Retinal pigment epithelial cell (primary cell): ENCODE results near the gene ZNF691.

Source experiments
- DNase-seq: peaks from one replicate; pipeline ENCODE4 v3.0.0-alpha.2; 2010; ENCODE audit warnings: low read depth
- H3K4me3 ChIP-seq: 2 replicates; pipeline ENCODE4 v1.5.1; 2011; ENCODE audit warnings: mild to moderate bottlenecking, low read length, control low read depth, moderate library complexity
- CTCF ChIP-seq: conservative IDR thresholded peaks from 2 replicates; pipeline ENCODE4 v1.5.1; 2011; ENCODE audit warnings: low read depth, low read length, control low read depth, inconsistent platforms

The ZNF691 gene

GRCh38 chr1:42877380-42877779, 31.0 kb downstream of the ZNF691 start:
- H3K4me3 ChIP-seq: no peak overlapping the region
- TF ChIP-seq CTCF: no peak
- no peak for DNase-seq

- TF ChIP-seq CTCF: no peak
- DNase-seq: no peak
These were observed 34.0 kb downstream of the ZNF691 start for GRCh38 chr1:42880384-42880783.

GRCh38 chr1:42886046-42886739, 39.8 kb downstream of the ZNF691 start:
- DNase-seq: no peak
- H3K4me3 ChIP-seq: no peak overlapping the region
- no peak for TF ChIP-seq CTCF

More at GRCh38 chr1:42880384-42880783, 34.0 kb downstream of the ZNF691 start:
- H3K4me3 ChIP-seq: no peak overlapping the region

GRCh38 chr1:42886800-42887199, 40.4 kb downstream of the ZNF691 start:
- no peak for TF ChIP-seq CTCF
- no peak for DNase-seq

DNA sequence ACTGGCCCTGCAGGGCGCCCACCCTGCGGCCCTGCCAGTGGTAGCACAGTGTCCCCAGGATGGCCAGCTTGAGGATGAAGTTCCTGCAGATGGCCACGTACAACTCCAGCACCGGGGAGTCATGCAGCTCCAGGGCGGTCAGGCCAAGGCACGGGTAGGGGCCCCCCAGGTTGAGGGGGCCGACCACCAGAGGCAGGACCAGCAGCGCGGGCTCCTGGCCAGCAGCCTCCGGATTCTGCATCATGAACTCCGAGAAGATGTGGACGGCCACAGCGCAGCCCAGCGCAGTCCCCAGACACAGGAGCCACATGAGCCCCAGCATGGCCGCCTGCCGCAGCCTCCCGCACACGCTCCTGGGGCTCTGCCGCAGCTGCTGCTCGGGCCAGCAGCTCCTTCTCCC, 41.0 kb downstream of the ZNF691 start:
- H3K4me3 ChIP-seq: no peak overlapping the region
- TF ChIP-seq CTCF: no peak
- no peak for DNase-seq

More at GRCh38 chr1:42886800-42887199, 40.4 kb downstream of the ZNF691 start:
- H3K4me3 ChIP-seq: no peak overlapping the region

DNA sequence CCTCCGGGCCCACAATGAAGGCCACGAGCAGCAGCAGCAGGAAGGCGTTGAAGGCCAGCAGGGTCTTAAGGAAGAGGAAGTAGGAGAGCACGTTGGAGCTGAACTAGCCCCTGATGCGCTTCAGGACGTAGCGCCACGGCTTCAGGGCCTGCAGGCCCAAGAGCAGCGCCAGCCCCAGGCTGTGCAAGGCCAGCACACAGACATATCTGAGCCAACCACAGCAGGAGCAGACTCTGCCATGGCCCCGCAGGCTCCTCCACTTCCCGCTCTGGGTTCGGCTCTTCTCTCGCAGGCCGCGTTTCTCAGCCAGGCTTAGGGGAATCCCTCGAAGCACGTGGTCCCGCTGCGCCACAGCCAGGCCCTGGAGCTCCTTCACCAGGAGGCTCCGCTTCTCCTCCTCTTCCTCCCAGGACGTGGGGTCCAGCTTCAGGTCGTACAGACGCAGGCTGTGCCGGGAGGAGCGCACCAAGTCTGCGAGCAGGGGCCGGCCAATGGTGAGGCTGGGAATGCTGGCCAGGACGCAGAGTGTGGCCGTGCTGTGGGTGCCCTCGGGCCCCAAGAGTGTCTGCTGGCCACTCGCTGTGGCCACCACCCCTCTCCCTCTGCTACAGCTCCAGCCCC, 41.7 kb downstream of the ZNF691 start:
- no peak for DNase-seq
- no peak for TF ChIP-seq CTCF

DNA sequence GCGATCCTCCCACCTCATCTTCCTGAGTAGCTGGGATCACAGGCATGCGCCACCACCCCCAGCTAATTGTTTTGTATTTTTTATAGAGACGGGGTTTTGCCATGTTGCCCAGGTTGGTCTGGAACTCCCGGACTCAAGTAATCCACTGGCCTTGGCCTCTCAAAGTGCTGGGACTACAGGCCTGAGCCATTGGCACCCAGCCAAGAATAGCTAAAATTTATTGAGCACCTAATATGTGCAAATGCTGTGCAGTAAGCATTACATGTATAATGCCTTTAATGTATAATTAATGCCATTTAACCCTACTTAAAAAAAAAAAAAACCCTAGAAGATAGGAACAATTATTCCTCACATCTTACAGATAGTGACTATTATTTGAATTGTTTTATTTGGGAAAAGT, 42.9 kb downstream of the ZNF691 start:
- no peak for TF ChIP-seq CTCF
- H3K4me3 ChIP-seq: no peak overlapping the region

More for the DNA sequence above, 41.7 kb downstream of the ZNF691 start:
- no peak overlapping the region for H3K4me3 ChIP-seq

More for the DNA sequence above, 42.9 kb downstream of the ZNF691 start:
- DNase-seq: no peak
